Ovary (tissue), 3 donors: ENCODE measurements around the gene SPATA2.

Source experiments
- CTCF ChIP-seq, 3 donors: fragments of 450-650 bp in 2 of 3; fragments of 200-600 bp in 1 of 3; IDR thresholded peaks; one replicate each; pipeline versions ENCODE4 v1.5.1 to v1.8.0; 2016 to 2022; ENCODE audit warnings: antibody characterized with exemption in 3 of 3, mild to moderate bottlenecking in 1 of 3
- EP300 ChIP-seq: sonication (generic); formaldehyde crosslinking; IDR thresholded peaks from one replicate; pipeline ENCODE4 v1.6.1; 2017; ENCODE audit warnings: antibody characterized with exemption
- donor health status: DM: no; HTN: no; CAD: no.

DNA sequence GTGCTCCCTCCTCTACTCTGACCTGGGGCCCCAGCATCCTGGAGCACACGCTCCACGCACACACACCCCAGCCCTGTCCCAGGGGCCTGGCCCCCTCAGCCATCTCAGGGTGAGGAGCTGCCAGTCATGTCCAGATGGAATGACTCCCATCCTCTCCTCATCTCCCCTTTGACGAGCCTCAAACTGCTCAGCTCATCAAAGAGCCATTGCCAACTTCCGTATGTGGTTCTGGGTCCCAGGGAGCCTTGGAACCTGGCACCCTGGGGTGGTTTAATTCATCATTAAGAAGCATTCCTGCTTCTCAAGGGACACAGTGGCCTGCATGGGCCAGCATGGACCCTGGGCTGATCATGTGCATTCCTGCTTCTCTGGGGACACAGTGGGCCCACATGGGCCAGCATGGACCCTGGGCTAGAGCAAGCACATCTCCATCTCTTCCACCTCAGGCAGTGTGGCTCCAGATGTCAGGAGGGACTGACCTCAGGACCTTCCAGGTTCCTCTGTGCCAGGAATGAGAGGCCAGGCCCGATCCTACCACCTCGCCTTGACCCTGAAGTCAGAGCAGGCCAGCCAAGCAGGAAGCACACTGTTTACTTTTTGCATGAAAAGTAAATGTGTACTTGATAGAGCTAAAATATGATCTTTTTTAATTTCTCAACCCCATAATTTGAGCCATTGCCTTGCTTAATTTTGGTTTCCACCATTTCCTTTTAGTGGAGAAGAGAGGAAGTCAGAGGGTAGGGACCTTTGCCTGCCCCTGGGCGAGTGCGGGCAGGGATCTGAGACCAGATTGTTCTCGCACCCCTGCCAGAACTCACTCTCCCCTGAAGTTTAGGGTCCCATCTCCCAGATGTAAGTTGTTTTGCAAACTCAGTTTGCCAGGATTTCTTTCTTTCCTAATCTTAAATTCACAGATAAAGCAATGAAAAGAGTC, 26.1 kb downstream of the SPATA2 start:
- TF ChIP-seq EP300 (no peak), CTCF (IDR thresholded peaks at IDR 0.05) (no peak)
